Fibroblast of villous mesenchyme (primary cell): Measurements from ENCODE around the gene FZR1. TPM values are rescaled to one million over a fixed set of nuclear protein-coding genes. Genes with fewer than 3 reads are reported as not detected.

Source experiments
- DNase-seq: peaks from one replicate; pipeline ENCODE4 v3.0.0-alpha.2; 2010; ENCODE audit warnings: low read depth
- H3K4me3 ChIP-seq: 2 replicates; pipeline ENCODE4 v1.5.1; 2011; ENCODE audit warnings: low read depth, mild to moderate bottlenecking, low read length
- CTCF ChIP-seq: IDR thresholded peaks from 2 replicates; pipeline ENCODE4 v1.5.1; 2012; ENCODE audit warnings: low read depth, mild to moderate bottlenecking, low read length; ENCODE audit not compliant: insufficient read depth
- total RNA-seq: library from RNA; depleted of rRNA; stranded (reverse); fragments of >200 nt; gene quantifications from 2 replicates; pipeline ENCODE4 v1.2.3, GENCODE V29; 2012

Gene FZR1
- total RNA-seq, 1 donor, result 37.6 TPM

GRCh38 chr19:3459965-3460582 is 46.0 kb upstream of the FZR1 start:
- no peak for DNase-seq
- TF ChIP-seq CTCF, result no peak
- no peak overlapping the region for H3K4me3 ChIP-seq

- no peak for DNase-seq
- no peak for TF ChIP-seq CTCF
- no peak overlapping the region for H3K4me3 ChIP-seq
Observed at GRCh38 chr19:3462991-3463713, 43.0 kb upstream of the FZR1 start.

- H3K4me3 ChIP-seq, result no peak overlapping the region
- no peak for DNase-seq
- no peak for TF ChIP-seq CTCF
Observed at GRCh38 chr19:3463714-3464586, 42.2 kb upstream of the FZR1 start.

GRCh38 chr19:3464587-3465235 is 41.4 kb upstream of the FZR1 start:
- TF ChIP-seq CTCF, result no peak
- H3K4me3 ChIP-seq, result no peak overlapping the region
- DNase-seq, result no peak

GRCh38 chr19:3465552-3465951 is 40.6 kb upstream of the FZR1 start:
- no peak for TF ChIP-seq CTCF
- DNase-seq, result no peak
- H3K4me3 ChIP-seq, result no peak overlapping the region

- TF ChIP-seq CTCF, result no peak
- H3K4me3 ChIP-seq, result no peak overlapping the region
- no peak for DNase-seq
Observed at GRCh38 chr19:3466635-3467034, 39.5 kb upstream of the FZR1 start.
